Hematopoietic multipotent progenitor cell (in vitro differentiated cells): ENCODE results near the gene PIGV. TPM values are rescaled to one million over a fixed set of nuclear protein-coding genes. Genes with fewer than 3 reads are reported as not detected.
"Not testable (repeated sequence)": the region's sequence is repeated elsewhere in the genome, so short reads cannot be mapped to it uniquely, and the experiment has no call there.

Source experiments
- DNase-seq, 3 donors: peaks; one replicate each; pipeline ENCODE4 v3.0.0-alpha.2; 2011 to 2015; ENCODE audit warnings: low read depth in 2 of 3, low spot score in 2 of 3
- total RNA-seq: library from RNA; depleted of rRNA; stranded (reverse); fragments of >200 nt; gene quantifications from one replicate; pipeline ENCODE4 v1.2.3, GENCODE V29; 2012

The PIGV gene
- total RNA-seq, 1 donor, result 45.5 TPM

DNA sequence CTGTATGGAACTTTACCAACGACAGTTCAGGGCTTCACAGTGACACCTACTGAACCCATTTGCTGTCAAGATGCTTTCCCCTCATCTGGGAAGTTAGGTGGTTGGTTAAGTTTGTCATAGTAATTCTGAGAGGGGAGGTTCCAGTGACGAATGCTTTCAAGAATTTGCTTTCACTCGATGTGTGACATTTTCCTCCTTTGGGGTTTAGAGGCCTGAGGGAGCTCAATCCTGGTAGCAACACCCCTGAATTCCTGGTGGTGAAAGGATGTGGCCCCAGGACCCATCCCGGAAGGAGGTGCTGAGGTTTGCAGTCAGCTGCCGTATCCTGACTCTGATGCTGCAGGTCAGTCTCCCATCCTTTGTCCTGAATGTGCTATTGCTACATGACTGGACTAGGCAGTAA lies 2.8 kb downstream of the PIGV start:
- DNase-seq, result no peak

DNA sequence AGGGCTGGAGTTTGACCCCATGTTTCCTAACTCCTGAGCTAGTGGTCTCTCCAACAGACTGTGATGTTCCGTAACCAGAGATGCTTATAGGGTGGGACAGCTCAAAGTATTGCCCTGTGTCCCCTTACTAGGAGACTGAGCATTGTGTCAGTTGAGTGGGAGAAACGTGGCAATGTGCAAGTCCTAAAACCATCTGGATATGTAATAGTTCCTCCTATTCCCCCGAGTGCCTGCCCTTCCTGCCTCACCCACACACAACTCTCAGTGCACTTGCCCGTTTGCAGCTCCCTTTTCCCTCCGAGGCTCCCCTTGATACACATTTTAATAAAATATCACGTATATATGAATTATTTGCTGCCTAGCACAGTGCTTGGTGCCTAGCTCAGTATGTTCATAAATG lies 3.4 kb downstream of the PIGV start:
- DNase-seq, result no peak

DNA sequence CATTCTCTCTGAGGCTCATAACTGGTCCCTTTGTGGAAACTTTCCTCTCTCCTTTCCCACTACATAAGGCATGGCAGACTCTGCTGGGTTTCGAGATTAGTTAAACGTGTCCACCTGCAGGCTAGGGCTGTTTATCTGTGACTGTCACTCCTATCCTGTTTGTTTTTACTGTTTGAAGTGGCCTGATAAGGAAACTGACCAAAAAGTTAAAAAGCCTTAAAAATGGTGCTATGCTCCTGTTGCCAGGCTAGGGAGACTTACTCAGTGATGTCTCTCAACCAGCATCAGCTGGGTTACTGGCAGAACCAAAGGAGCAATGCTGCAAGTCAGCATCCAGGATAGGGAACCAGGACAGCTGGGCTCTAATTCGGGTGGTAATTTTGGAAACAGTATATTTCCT lies 3.9 kb downstream of the PIGV start:
- DNase-seq, result peak in 1 of 3 donors; percentile 14

DNA sequence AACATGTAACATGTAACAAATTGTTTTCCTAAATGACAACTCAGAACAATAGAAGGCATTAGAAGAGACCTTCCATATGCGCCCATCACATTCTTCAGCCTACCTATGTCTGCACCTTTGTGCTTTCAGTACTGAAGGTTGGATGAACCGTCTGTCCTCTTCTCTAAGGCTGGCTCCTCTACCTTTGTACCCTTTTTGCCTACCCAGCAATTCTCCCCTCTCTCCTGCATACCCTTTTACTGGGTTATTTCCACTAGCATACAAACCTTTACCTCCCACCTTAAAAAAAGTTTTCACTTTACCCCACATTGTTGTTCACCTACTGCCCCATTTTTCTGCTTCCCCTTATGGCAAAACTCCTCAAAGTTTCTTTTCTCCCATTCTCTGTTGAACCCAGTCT lies 5.2 kb downstream of the PIGV start:
- DNase-seq, result no peak

DNA sequence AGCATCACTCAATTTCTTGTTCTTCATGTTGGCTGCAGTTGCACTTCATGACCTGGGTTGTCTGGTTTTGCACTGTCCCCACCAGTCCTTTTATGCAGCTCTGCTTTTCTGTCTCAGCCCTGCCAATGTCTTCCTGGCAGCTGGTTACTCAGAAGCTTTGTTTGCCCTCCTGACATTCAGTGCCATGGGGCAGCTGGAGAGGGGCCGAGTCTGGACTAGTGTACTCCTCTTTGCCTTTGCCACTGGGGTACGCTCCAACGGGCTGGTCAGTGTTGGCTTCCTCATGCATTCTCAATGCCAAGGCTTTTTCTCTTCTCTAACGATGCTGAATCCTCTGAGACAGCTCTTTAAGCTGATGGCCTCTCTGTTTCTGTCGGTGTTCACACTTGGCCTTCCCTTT lies 6.6 kb downstream of the PIGV start:
- no peak for DNase-seq

DNA sequence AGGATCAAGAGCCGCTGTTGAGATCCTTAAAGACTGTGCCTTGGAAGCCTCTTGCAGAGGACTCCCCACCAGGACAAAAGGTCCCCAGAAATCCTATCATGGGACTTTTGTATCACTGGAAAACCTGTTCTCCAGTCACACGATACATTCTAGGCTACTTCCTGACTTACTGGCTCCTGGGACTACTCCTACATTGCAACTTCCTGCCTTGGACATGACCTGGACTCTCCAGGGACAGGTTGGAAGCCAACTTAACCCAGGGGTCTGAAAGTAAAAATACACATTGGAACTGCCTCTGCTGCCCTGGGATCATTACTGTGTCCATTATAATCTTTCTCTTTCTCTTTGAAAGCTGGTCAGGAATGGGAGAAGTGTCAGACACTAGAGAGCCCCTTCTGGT lies 9.9 kb downstream of the PIGV start:
- no peak for DNase-seq

DNA sequence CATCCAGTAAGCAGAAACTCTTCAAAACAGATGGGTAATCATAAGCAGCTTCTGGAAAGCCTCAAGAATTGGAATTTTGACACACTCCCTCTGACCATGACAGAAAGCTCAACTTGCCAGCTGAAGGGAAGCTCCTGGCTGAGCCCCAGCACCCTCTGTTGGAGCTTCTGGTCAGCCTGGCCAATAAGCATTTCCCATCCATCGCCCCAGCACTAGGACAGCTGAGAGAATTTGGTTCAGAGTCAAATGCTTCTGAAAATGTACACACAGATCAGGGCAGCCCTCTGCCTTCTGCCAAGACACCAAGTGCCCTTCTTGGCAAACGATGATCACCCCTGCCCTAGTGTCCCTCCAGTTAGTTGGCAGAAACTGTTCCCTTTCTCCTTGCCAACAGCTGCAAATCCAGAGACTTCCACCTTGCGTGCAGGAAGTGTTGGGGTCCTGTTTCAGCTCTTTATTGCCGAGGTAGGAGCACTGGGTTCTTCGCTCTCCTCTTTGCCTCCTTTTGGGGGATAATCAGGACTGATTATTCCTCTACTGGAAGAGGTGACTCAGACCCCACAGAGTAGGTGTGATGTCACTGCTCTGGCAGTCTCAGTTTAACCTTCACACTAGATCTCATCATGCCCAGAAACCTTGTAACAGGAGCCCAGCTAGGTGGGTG lies 11.9 kb downstream of the PIGV start:
- DNase-seq, result peak in 1 of 3 donors; percentile 24

DNA sequence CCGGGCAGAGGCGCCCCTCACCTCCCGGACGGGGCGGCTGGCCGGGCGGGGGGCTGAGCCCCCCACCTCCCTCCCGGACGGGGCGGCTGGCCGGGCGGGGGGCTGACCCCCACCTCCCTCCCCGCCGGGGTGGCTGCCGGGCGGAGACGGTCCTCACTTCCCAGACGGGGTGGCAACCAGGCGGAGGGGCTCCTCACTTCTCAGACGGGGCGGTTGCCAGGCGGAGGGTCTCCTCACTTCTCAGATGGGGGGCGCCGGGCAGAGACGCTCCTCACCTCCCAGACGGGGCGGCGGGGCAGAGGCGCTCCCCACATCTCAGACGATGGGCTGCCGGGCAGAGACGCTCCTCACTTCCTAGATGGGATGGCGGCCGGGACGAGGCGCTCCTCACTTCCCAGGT lies 16.2 kb downstream of the PIGV start:
- not testable (repeated sequence) for DNase-seq

DNA sequence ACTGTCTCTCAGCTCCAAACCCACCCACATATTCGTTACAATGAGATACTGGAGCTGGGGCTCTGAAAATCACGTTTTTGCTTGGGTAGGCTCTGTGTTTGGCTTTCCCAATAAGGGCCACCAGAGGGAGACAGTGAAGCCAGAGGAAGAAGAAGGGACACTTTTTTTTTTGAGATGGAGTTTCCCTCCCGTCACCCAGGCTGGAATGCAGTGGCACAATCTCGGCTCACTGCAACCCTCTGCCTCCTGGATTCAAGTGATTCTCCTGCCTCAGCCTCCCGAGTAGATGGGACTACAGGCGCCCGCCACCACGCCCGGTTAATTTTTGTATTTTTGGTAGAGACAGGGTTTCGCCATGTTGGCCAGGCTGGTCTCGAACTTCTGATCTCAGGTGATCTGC lies 22.4 kb downstream of the PIGV start:
- peak in 2 of 3 donors; percentile 84 to 93 for DNase-seq

DNA sequence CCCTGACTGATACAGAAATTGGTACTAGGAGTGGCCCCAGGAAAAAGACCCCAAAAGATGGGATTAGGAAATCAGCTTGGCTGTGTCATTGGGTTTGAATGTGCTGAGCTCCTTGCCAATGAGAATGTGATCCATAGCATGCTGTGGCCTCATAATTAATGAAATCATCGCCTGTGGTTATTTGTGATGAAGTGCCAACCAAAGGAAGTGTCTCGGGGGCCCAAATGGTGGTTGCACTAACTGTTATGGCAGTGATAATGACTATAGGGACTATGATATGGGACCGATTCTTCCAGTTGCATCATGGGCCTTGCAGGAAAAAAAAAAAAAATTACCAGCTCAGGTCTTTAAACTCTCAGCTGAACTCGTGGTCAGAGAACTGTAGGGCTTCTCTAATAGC lies 23.3 kb downstream of the PIGV start:
- DNase-seq, result no peak

DNA sequence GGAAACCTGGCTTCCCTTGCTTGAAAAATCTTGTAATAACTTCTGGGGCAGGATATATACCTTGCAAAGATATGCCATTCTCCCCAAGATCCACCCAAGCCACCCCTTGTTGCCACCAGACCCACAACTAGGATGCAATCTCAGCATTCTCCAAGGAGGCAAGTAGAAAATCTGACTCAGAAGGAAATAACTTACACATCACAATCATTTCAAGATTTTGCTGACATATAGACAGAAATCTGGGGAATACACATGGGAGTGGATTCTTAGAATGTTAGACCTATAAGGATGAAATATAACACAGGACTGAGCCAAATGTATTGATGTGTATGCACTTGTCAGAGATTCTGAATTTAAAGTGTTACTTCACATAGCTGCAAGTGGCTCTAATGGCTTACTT lies 24.0 kb downstream of the PIGV start:
- no peak for DNase-seq

DNA sequence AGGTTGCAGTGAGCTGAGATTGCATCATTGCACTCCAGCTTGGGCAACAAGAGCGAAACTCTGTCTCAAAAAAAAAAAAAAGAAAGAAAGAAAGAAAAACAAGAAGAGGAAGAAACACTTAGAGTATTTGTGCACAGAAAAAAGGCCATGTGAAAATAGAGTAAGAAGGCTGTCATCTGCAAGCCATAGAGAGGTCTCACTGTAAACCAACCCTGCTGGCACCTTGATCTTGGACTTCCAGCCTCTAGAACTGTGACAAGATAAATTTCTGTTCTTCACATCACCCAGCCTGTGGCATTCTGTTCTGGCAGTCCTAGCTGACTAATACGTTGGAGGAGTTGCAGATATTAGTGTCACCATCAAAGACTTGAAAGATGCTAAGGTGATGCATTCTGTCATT lies 26.6 kb downstream of the PIGV start:
- no peak for DNase-seq

DNA sequence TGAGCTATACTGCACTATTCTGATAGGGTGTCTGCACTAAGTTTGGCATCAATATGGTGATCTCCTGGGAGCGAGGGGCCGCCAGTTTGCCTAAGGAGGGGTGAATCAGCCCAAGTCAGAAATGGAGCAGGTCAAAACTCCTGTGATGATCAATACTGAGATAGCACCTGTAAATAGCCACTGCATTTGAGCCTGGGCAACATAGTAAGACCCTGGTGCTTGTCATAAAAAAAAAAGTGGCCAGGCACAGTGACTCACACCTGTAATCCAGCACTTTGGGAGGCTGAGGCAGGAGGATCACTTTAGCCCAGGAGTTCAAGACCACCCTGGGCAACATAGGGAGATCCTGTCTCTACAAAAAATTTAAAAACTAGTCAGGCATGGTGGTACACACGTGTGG lies 27.1 kb downstream of the PIGV start:
- DNase-seq, result no peak

DNA sequence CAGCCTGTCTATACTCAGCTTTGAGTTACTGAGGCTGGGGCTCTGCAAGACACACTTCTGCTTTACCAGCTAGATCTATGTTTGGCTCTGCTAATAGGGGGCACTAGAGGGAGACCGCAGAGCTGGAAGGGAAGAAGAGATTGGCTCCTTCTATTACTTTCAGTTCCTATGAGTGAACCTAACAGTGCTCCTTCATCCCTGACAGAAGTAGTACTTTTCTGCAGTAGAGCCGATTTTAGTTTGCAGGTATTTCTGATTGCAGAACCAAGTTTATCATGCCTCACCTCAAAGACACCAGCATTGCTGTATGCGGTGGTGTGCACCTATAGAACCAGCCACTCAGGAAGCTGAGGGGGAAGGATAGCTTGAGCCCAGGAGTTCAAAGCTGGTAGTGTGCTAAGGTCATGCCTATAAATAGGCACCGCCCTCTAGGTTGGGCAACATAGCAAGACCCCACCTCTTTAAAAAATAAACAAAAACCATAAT lies 33.1 kb downstream of the PIGV start:
- DNase-seq, result peak in 2 of 3 donors; percentile 61 to 83

DNA sequence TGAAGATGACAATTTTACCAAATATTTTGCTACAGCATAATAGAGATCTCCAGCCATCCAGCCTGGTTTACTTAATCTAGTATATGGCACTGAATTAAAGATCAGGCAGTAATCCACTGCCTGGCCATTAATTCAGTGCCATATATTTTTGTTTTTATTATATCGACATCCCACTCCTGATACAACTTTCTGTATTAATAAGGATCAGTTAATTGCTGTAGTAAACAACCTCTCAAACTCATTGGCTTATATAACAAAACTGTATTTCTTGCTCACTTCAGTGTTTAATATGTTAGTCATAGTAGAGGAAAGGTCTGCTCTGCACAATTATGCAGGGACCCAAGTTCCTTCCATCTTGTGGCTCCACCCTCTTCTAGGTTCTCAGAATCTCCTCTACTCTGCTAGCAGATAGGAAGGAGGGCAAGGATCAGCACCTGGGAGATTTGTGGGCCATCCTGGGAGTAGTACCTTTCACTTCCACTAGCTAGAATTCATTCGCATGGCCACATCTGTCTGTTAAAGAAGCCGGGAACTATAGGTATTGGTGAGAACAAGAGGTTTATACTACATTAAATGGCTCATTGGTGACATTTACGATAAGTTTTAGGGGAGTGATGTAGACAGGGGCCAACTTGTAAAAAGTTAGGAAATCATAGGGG lies 35.1 kb downstream of the PIGV start:
- no peak for DNase-seq

DNA sequence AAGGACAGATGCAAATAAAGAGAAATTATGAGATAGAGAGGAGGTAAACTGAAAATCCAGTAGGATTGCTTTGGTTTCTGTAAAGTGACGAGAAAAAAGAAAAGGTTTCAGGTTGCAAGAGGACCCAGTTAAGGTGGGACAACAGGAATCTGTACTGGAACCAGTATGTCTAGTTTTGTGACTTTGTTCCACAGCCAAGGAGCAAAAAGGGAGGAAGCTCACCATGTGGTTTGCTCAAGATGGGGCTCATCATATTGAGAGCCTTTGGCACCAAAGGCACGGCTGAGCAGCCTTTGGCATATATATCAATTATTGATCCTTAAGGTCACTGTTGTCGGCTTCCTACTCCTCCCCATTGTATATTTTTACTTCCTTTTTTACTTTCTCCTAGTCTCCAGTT lies 37.0 kb downstream of the PIGV start:
- no peak for DNase-seq

DNA sequence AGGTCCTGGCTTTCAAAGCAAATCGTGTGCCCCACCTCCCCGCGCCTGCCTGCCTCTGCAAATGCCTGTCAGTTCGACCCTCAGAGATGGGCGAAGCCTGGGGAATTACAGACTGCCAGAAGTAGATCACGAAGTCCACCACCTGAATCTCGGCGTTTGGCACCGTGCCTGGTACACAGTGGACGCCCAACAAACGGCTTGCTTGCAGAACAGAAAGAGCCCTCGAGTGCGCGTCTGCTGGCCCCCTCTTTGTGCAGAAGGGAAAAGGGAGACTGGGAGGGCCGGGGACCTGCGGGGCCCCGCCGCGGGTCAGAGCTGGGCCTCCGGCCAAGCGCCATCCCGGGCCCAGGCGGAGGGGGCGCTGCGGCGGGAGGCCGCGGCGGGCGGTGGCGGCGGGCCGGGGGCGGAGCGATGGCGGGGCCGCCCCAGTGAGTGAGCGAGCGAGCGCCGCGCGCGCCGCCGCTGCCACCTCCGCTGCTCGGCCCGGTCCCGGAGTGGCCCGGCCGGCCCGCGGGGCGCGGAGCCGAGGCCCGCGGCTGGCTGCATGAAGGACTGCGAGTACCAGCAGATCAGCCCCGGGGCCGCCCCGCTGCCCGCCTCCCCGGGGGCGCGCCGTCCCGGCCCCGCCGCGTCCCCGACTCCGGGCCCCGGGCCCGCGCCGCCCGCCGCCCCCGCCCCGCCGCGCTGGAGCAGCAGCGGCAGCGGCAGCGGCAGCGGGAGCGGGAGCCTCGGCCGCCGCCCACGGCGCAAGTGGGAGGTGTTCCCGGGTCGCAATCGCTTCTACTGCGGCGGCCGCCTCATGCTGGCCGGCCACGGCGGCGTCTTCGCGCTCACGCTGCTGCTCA lies 38.7 kb downstream of the PIGV start, which contains the start of gene ZDHHC18:
Gene ZDHHC18, plus strand, starts transcription at position 428 of the 845 bp plus-strand sequence. Its CDS starts 117 bp downstream, at position 545.
- peak; percentile 61 to 70 (median 69) for DNase-seq

DNA sequence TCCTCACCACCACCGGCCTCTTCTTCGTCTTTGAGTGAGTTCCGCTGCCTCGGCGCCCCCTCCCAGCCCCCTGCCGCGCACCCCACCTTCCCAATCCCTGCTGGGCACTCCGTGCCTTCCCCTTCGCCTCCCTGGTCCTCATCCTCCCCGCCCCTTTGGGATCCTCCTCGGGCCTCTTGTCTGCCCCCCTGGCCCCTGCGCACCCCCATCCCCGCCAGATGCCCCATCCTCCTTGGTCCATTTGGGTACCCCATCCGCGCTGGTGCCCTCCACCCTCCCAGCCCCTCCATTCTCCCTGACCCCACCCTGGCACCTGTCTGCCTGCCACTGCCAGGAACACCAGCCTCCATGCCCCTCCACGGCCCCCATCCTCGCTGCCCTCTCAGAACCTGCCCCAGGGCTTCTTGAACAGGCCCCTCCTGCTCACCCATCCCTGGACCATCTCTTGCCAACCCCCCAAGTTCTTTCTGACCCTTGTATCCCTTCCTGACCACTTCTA lies 39.4 kb downstream of the PIGV start:
- no peak for DNase-seq

DNA sequence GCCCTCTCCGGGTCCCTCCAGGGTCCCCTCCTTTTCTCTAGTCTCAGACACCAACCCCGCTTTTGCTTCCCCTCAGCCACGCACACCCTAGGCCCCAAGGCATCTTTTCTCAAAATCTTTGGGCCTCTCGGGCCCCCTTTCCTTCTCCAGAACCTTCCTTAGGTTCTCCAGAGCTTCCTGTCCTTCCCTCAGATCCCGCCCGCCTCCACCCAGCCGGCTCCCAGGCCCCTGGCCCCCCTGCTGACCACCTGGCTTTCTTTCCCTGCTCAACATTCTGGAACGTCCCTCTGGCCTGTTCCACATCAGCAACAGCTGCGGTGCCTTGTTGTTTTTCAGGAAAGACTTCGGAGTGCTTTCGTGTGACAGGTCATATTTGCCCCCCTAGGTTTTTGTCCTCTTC lies 39.9 kb downstream of the PIGV start:
- DNase-seq, result no peak

DNA sequence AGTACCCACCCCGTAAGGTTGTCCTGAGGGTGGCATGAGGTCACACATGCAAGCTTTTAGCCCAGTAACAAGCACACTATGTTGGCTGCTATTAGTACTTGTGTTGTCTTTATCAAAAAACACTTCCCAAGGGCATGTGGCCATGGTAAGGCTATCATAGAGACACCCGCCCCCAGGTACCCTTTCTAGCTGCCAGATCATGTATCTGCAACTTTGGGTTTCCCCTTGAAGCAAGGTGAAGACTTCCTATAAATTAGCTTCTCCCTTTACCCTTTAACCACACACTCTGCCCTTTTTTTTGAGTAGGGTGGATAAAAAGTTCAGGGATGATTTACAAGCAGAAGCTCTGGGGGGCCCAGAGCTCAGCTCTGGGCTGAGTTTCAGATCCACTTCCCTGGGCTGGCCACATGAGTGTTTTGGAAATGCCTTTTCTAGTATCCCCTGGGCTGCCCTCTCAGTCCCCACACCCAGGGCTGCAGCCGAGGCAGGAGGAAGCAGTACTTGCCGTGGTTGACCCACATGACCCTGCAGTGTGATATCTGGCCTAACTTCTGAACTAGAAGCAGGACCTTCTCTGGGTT lies 40.8 kb downstream of the PIGV start:
- peak in 1 of 3 donors; percentile 37 for DNase-seq
